NCI-H526 (cell line): ENCODE measurements around the gene COX4I1.

ENCODE experiments used
- DNase-seq, 2 experiments: peaks; one replicate each; lab custom pipeline; 2025; lab: John Stamatoyannopoulos, UW

COX4I1 gene

GRCh38 chr16:85767531-85767930 lies 32.0 kb upstream of the COX4I1 start:
- no peak for DNase-seq

GRCh38 chr16:85768199-85768598 lies 31.3 kb upstream of the COX4I1 start:
- DNase-seq: no peak

GRCh38 chr16:85770741-85771140 lies 28.8 kb upstream of the COX4I1 start:
- DNase-seq: no peak

GRCh38 chr16:85773044-85773443 lies 26.5 kb upstream of the COX4I1 start:
- DNase-seq: no peak

GRCh38 chr16:85774136-85774535 lies 25.4 kb upstream of the COX4I1 start:
- no peak for DNase-seq

- DNase-seq: no peak
Measured at GRCh38 chr16:85774811-85775210, 24.7 kb upstream of the COX4I1 start.

GRCh38 chr16:85777583-85778310 lies 21.7 kb upstream of the COX4I1 start:
- no peak for DNase-seq

GRCh38 chr16:85778873-85779272 lies 20.6 kb upstream of the COX4I1 start:
- no peak for DNase-seq

- DNase-seq: no peak
Measured at GRCh38 chr16:85780281-85780680, 19.2 kb upstream of the COX4I1 start.

- DNase-seq: no peak
Measured at GRCh38 chr16:85781156-85781555, 18.3 kb upstream of the COX4I1 start.

- no peak for DNase-seq
Measured at GRCh38 chr16:85781695-85782370, 17.7 kb upstream of the COX4I1 start.

GRCh38 chr16:85782451-85782850 lies 17.0 kb upstream of the COX4I1 start:
- DNase-seq: no peak

- no peak for DNase-seq
Measured at GRCh38 chr16:85783441-85783840, 16.1 kb upstream of the COX4I1 start.

- DNase-seq: no peak
Measured at GRCh38 chr16:85784813-85785212, 14.7 kb upstream of the COX4I1 start.

- no peak for DNase-seq
Measured at GRCh38 chr16:85785927-85786326, 13.6 kb upstream of the COX4I1 start.

- no peak for DNase-seq
Measured at GRCh38 chr16:85788819-85789218, 10.7 kb upstream of the COX4I1 start.

GRCh38 chr16:85789773-85790172 lies 9.7 kb upstream of the COX4I1 start:
- DNase-seq: no peak

- no peak for DNase-seq
Measured at GRCh38 chr16:85793662-85794298, 5.7 kb upstream of the COX4I1 start.

GRCh38 chr16:85794696-85795095 lies 4.8 kb upstream of the COX4I1 start:
- DNase-seq: no peak

GRCh38 chr16:85796152-85796551 lies 3.3 kb upstream of the COX4I1 start:
- no peak for DNase-seq

- DNase-seq: no peak
Measured at GRCh38 chr16:85796599-85796998, 2.9 kb upstream of the COX4I1 start.

GRCh38 chr16:85798283-85798776 lies 1.2 kb upstream of the COX4I1 start:
- no peak for DNase-seq

- DNase-seq: no peak
Measured at GRCh38 chr16:85798901-85799496, 496 bp upstream of the COX4I1 start.
